Activated T-cell treated with anti-CD3 and anti-CD28 coated beads, Interleukin-2, amount 50 U/mL, for 72 hours (primary cell): Measurements from ENCODE around the gene SAMD14. TPM values are rescaled to one million over a fixed set of nuclear protein-coding genes. Genes with fewer than 3 reads are reported as not detected.

Experiments
- ATAC-seq, 2 donors: fragments of 150-1000 bp; cut with Tn5 transposase; replicated peaks in 1 of 2; 2 replicates each; pipeline ENCODE4 v1.10.0; 2021; ENCODE audit warnings: moderate library complexity in 2 of 2, mild to moderate bottlenecking in 1 of 2
- DNase-seq, 2 donors: peaks; one replicate each; pipeline ENCODE4 v3.0.0; 2021 to 2022; ENCODE audit warnings: mixed read lengths in 1 of 2
- H3K27ac Mint-ChIP-seq: one replicate; pipeline ENCODE4 v1.8.0; 2022; ENCODE audit warnings: mild to moderate bottlenecking, moderate library complexity, mixed read lengths
- H3K27me3 Mint-ChIP-seq: one replicate; pipeline ENCODE4 v1.8.0; 2022; ENCODE audit warnings: low read depth, mixed read lengths
- H3K36me3 Mint-ChIP-seq, 2 donors: one replicate each; pipeline ENCODE4 v1.8.0; 2022; ENCODE audit warnings: mixed read lengths in 2 of 2, mild to moderate bottlenecking in 1 of 2; ENCODE audit not compliant: insufficient read depth in 2 of 2
- H3K4me1 Mint-ChIP-seq: one replicate; pipeline ENCODE4 v1.8.0; 2022; ENCODE audit warnings: low read depth, mixed read lengths
- H3K4me3 Mint-ChIP-seq, 2 donors: one replicate each; pipeline ENCODE4 v1.8.0; 2022; ENCODE audit warnings: mild to moderate bottlenecking in 2 of 2, mixed read lengths in 2 of 2, moderate library complexity in 2 of 2
- H3K9me3 Mint-ChIP-seq, 2 donors: one replicate each; pipeline ENCODE4 v1.8.0; 2022; ENCODE audit warnings: mixed read lengths in 2 of 2
- total RNA-seq, 2 donors: library from RNA; stranded (reverse); gene quantifications; one replicate each; pipeline ENCODE4 v1.2.3, GENCODE V29; 2022

SAMD14 gene
- total RNA-seq, 2 donors from 2014 or later = 3.3 to 6.9 TPM

GRCh38 chr17:50139950-50140885 lies 10.3 kb upstream of the SAMD14 start:
- ATAC-seq (peak; percentile 78 to 83), DNase-seq (peak; percentile 83 to 85)
- H3K4me1 Mint-ChIP-seq = peaks cover 73% of the 10 kb centered on the region
- peak overlapping the region; percentile 69 for H3K27ac Mint-ChIP-seq
- H3K36me3 Mint-ChIP-seq = peaks cover 21 to 48% of the 10 kb centered on the region in 2 donors
- peak overlapping the region; percentile 77 to 78 for H3K4me3 Mint-ChIP-seq
- no peaks in the 10 kb centered on the region for H3K9me3 Mint-ChIP-seq
- no peaks in the 10 kb centered on the region for H3K27me3 Mint-ChIP-seq

GRCh38 chr17:50139185-50139783 lies 9.3 kb upstream of the SAMD14 start:
- H3K27me3 Mint-ChIP-seq = no peaks in the 10 kb centered on the region
- DNase-seq (no peak), ATAC-seq (no peak)
- H3K9me3 Mint-ChIP-seq = no peaks in the 10 kb centered on the region
- no peak overlapping the region for H3K4me3 Mint-ChIP-seq
- H3K4me1 Mint-ChIP-seq = peaks cover 64% of the 10 kb centered on the region
- H3K27ac Mint-ChIP-seq = no peak overlapping the region
- peaks cover 16 to 44% of the 10 kb centered on the region in 2 donors for H3K36me3 Mint-ChIP-seq

GRCh38 chr17:50137042-50137441 lies 7.1 kb upstream of the SAMD14 start:
- no peaks in the 10 kb centered on the region for H3K27me3 Mint-ChIP-seq
- no peaks in the 10 kb centered on the region for H3K9me3 Mint-ChIP-seq
- no peak for DNase-seq
- no peak overlapping the region for H3K4me3 Mint-ChIP-seq
- H3K4me1 Mint-ChIP-seq = peaks cover 49% of the 10 kb centered on the region
- H3K27ac Mint-ChIP-seq = no peak overlapping the region
- ATAC-seq = no peak
- peaks cover 15 to 44% of the 10 kb centered on the region in 2 donors for H3K36me3 Mint-ChIP-seq

- ATAC-seq (no peak), DNase-seq (no peak)
- Mint-ChIP-seq H3K27ac (no peak overlapping the region), H3K9me3 (no peaks in the 10 kb centered on the region), H3K4me3 (no peak overlapping the region), H3K36me3 (peaks cover 10 to 38% of the 10 kb centered on the region in 2 donors), H3K4me1 (peaks cover 49% of the 10 kb centered on the region), H3K27me3 (no peaks in the 10 kb centered on the region)
Observed at GRCh38 chr17:50136096-50136687, 6.2 kb upstream of the SAMD14 start.

DNA sequence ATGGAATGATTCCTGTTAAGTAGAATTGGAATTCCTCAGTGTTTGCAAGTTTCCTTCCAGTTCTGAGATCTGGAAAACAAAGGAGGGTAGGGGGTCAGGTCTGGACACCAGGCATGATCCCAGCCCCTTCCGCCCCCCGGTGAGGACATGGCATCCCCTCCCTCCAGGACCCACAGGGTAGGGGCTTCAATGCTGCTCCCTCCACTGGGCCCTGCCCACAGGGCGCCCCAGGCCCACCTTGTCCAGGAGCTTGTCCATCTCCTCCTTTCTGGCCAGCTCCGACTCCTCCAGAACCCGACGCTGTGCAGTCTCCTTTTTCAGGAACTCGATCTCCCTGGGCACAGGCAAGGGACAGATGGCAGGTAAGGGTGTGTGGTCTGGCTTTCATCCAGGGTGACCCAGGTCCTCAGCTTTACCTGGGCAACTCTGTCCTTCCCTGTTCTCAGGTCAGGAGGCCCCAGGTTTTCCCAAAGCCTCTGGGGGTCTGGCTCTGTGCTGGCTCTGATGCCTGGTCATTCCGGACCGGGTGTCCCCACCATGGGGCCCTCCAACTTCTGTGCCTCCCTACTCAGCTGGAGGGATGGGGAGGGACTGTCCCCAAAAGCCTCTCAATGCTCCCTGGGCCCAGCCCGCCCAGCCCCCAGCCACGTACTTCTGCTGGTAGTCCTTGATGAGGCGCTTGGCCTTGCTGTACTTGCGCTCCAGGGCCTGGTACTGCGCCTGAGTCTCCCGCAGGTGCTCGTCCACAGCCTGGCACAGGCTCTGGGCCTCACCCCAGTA lies 5.5 kb upstream of the SAMD14 start:
- H3K4me3 Mint-ChIP-seq = no peak overlapping the region
- H3K27ac Mint-ChIP-seq = no peak overlapping the region
- no peaks in the 10 kb centered on the region for H3K9me3 Mint-ChIP-seq
- H3K36me3 Mint-ChIP-seq = peaks cover 10 to 38% of the 10 kb centered on the region in 2 donors
- DNase-seq (no peak), ATAC-seq (no peak)
- H3K4me1 Mint-ChIP-seq = peaks cover 49% of the 10 kb centered on the region
- H3K27me3 Mint-ChIP-seq = peaks cover 5% of the 10 kb centered on the region

GRCh38 chr17:50134206-50135110 lies 4.5 kb upstream of the SAMD14 start:
- DNase-seq (no peak), ATAC-seq (no peak)
- no peak overlapping the region for H3K27ac Mint-ChIP-seq
- H3K9me3 Mint-ChIP-seq = no peaks in the 10 kb centered on the region
- H3K36me3 Mint-ChIP-seq = peaks cover 10 to 34% of the 10 kb centered on the region in 2 donors
- H3K4me1 Mint-ChIP-seq = peaks cover 38% of the 10 kb centered on the region
- no peak overlapping the region for H3K4me3 Mint-ChIP-seq
- H3K27me3 Mint-ChIP-seq = peaks cover 7% of the 10 kb centered on the region

GRCh38 chr17:50133769-50134099 lies 3.8 kb upstream of the SAMD14 start:
- Mint-ChIP-seq H3K36me3 (peaks cover 10 to 32% of the 10 kb centered on the region in 2 donors), H3K4me3 (no peak overlapping the region), H3K4me1 (peaks cover 40% of the 10 kb centered on the region), H3K9me3 (no peaks in the 10 kb centered on the region), H3K27ac (no peak overlapping the region), H3K27me3 (peaks cover 10% of the 10 kb centered on the region)
- ATAC-seq (no peak), DNase-seq (no peak)

GRCh38 chr17:50133028-50133768 lies 3.2 kb upstream of the SAMD14 start:
- Mint-ChIP-seq H3K4me1 (peaks cover 45% of the 10 kb centered on the region), H3K9me3 (no peaks in the 10 kb centered on the region), H3K27ac (no peak overlapping the region), H3K27me3 (peaks cover 16% of the 10 kb centered on the region), H3K36me3 (peaks cover 9 to 27% of the 10 kb centered on the region in 2 donors), H3K4me3 (no peak overlapping the region)
- DNase-seq = no peak
- no peak for ATAC-seq

- ATAC-seq = no peak
- DNase-seq = no peak
- peak overlapping the region in 1 of 2 donors; percentile 70 for H3K4me3 Mint-ChIP-seq
- peak overlapping the region; percentile 42 for H3K27ac Mint-ChIP-seq
- H3K27me3 Mint-ChIP-seq = peaks cover 22% of the 10 kb centered on the region
- H3K9me3 Mint-ChIP-seq = no peaks in the 10 kb centered on the region
- H3K4me1 Mint-ChIP-seq = peaks cover 42% of the 10 kb centered on the region
- peaks cover 3 to 17% of the 10 kb centered on the region in 2 donors for H3K36me3 Mint-ChIP-seq
Observed at GRCh38 chr17:50132104-50132794, 2.3 kb upstream of the SAMD14 start.

- H3K9me3 Mint-ChIP-seq = no peaks in the 10 kb centered on the region
- DNase-seq (no peak), ATAC-seq (peak; percentile 14 to 42)
- peak overlapping the region; percentile 70 to 76 for H3K4me3 Mint-ChIP-seq
- peak overlapping the region; percentile 48 for H3K27ac Mint-ChIP-seq
- peaks cover 3 to 9% of the 10 kb centered on the region in 2 donors for H3K36me3 Mint-ChIP-seq
- H3K27me3 Mint-ChIP-seq = peaks cover 22% of the 10 kb centered on the region
- H3K4me1 Mint-ChIP-seq = peaks cover 31% of the 10 kb centered on the region
Observed at GRCh38 chr17:50130559-50131305, 772 bp upstream of the SAMD14 start.

GRCh38 chr17:50129353-50129727 lies 620 bp downstream of the SAMD14 start:
- Mint-ChIP-seq H3K4me3 (peak overlapping the region; percentile 63 to 79), H3K27ac (no peak overlapping the region), H3K36me3 (peaks cover 3 to 6% of the 10 kb centered on the region in 2 donors), H3K27me3 (peaks cover 22% of the 10 kb centered on the region), H3K4me1 (peaks cover 31% of the 10 kb centered on the region), H3K9me3 (no peaks in the 10 kb centered on the region)
- ATAC-seq (peak; percentile 7 to 14), DNase-seq (no peak)
